GM18520 (cell line): ENCODE results near the gene CWF19L2.

Source experiments
- ATAC-seq: cut with Tn5 transposase; IDR thresholded peaks from one replicate; pipeline ENCODE4 v1.9.1; 2021; ENCODE audit not compliant: unreplicated experiment

CWF19L2 gene

DNA sequence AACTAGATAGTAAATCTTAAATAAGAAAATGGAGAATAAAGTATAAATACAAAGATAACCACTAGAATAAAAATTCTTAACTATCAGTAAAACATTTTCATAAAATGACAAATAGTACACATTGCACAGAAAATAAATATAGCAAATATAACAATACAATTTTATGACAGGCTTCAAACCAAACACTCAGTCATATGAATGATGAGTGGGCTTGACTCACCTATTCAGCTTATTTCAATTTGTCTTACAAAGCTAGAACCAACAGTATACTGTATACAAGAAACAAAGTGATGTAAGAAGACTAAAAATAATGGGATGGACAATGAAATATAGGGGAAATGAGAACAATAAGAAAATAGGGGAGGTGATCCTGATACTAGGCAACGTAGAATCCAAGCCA lies 141.2 kb downstream of the CWF19L2 start:
- no peak for ATAC-seq

GRCh38 chr11:107307991-107308390 lies 149.6 kb downstream of the CWF19L2 start:
- no peak for ATAC-seq

DNA sequence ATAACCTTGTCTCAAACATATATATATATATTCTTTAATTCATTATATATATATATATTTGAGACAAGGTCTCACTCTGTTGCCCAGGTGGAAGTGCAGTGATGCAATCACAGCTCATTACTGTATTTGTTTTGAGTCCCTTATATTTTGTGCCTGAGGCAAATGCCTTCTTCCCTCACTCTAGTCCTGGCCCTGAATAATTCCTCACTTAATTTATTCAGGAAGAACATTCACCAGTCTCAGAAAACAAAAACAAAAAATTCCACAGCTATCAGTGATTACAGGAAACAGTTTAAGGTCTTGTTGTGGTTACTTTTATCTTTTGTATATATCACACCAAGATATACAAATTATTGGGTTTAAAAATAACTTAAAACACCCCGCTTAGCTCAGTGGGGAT lies 155.7 kb downstream of the CWF19L2 start:
- no peak for ATAC-seq

- no peak for ATAC-seq
These were observed 163.8 kb downstream of the CWF19L2 start for GRCh38 chr11:107293677-107294344.

- ATAC-seq: no peak
These were observed 175.4 kb downstream of the CWF19L2 start for GRCh38 chr11:107282195-107282594.
